ENCODE data around the gene C14orf132.
"Not testable (repeated sequence)": the region's sequence is repeated elsewhere in the genome, so short reads cannot be mapped to it uniquely, and the experiment has no call there.

Gene C14orf132

DNA sequence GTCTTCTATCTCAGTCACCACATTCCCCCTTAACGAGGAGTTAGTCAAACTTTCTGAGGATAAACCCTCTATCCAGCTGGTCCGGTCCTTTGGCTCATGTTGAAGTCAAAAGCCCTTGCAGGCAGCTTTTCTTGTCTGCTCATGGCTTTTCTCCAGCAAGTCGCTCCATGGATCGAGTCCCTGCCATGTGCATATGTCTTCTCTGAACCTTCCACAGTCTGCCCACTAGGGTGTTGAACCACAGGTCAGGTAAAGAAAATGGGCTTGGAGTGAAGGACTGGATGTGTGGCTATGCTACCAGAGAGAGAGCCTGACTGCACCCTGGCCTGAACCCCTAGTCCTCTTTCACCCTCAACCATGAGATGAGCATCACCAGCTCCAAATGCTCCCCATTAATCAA, 22.8 kb downstream of the C14orf132 start:
- H3K36me3 ChIP-seq (ENCODE audit: insufficient read depth, low read length) = no peaks in the 10 kb centered on the region
- H3K9me3 ChIP-seq (ENCODE audit: control insufficient read depth, insufficient read depth, low read length) = no peaks in the 10 kb centered on the region
- H3K4me1 ChIP-seq (ENCODE audit: insufficient read depth, low read length) = no peaks in the 10 kb centered on the region
- no peak overlapping the region for H3K9ac ChIP-seq (ENCODE audit: low read depth, low read length)

DNA sequence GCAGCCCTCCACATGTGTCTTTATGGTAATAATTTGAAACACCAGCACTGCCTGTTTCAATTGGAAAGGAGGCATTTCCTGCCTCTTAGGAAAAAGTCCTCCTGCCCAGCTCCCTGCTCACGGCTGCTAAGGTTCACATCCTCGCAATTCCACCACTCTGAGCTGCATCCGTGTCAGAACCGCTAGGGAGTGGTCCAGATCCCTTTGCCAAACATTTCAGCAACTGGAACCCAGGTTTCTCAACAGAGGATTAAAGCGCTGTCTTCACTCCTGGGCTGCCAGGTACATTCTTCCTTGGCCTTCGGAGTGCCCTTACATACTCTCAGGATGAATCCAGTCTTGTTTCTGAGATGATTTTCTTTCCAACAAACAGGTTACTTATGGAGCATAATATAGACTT, 23.3 kb downstream of the C14orf132 start:
- H3K9me3 ChIP-seq (ENCODE audit: control insufficient read depth, insufficient read depth, low read length) = no peaks in the 10 kb centered on the region
- H3K36me3 ChIP-seq (ENCODE audit: insufficient read depth, low read length) = no peaks in the 10 kb centered on the region
- no peak overlapping the region for H3K9ac ChIP-seq (ENCODE audit: low read depth, low read length)
- H3K4me1 ChIP-seq (ENCODE audit: insufficient read depth, low read length) = no peaks in the 10 kb centered on the region

GRCh38 chr14:96064866-96065265, 25.7 kb downstream of the C14orf132 start:
- Histone ChIP-seq H3K9me3 (ENCODE audit: control insufficient read depth, insufficient read depth, low read length) (no peaks in the 10 kb centered on the region), H3K4me1 (ENCODE audit: insufficient read depth, low read length) (no peaks in the 10 kb centered on the region), H3K9ac (ENCODE audit: low read depth, low read length) (no peak overlapping the region), H3K36me3 (ENCODE audit: insufficient read depth, low read length) (no peaks in the 10 kb centered on the region)

DNA sequence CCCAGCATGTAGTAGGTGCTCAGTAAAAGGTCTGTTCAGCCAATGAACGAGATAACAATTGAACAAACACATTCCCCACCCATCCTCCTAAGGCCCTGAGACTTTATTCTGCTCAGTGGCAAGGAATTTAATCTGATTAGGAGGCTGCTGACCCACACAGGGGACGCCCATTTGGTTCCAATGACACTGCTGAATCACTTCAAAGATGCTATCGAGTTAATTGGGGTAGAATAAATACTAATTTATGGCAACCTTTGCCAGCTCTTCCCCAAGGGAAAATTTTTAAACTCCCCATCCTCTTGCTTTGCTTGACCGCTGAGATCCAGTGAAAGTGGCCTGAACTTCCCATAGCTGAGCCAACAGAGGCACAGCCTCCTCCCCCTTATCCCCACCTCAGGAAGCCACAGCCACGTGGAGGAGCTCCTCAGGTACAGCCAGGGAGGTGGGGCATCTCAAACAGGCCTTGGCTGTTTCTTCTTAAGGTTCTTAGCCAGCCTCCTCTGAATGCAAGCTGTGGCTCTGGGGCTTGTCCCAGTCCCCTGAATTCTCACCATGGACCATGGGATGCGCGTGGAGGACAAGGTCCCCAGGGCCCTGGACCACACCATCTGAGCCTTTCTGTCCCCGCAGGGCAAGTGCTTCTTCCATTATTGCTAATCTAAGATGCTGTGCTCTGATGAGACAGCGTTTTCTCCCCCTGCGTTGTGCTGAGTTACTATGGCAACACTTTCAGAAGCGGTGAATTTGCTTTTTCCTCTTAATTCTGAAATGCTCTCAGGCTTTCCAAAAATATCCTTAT, 26.7 kb downstream of the C14orf132 start:
- H3K4me1 ChIP-seq (ENCODE audit: insufficient read depth, low read length) = no peaks in the 10 kb centered on the region
- no peaks in the 10 kb centered on the region for H3K36me3 ChIP-seq (ENCODE audit: insufficient read depth, low read length)
- H3K9me3 ChIP-seq (ENCODE audit: control insufficient read depth, insufficient read depth, low read length) = no peaks in the 10 kb centered on the region
- H3K9ac ChIP-seq (ENCODE audit: low read depth, low read length) = no peak overlapping the region

DNA sequence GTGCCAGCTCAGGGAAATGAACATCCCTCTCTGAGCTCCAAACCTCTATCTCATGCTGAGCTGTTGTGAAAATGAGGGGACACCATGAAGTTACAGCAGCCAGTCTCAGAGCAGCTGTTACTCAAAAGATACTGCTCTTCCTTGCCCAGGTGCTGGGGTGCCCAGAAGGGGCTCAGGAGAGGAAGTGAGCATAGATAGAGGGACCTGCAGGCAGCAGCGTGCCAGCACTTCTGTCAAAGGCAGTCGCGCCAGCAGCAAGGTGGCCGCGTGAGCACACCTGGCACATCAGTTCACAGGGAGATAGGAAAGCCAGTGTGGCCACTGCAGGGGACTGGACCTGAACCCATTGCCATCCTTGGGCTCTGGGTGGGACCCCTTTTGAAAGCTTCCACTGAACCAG, 27.8 kb downstream of the C14orf132 start:
- no peaks in the 10 kb centered on the region for H3K36me3 ChIP-seq (ENCODE audit: insufficient read depth, low read length)
- no peaks in the 10 kb centered on the region for H3K9me3 ChIP-seq (ENCODE audit: control insufficient read depth, insufficient read depth, low read length)
- H3K9ac ChIP-seq (ENCODE audit: low read depth, low read length) = no peak overlapping the region
- no peaks in the 10 kb centered on the region for H3K4me1 ChIP-seq (ENCODE audit: insufficient read depth, low read length)

GRCh38 chr14:96067985-96068930, 29.1 kb downstream of the C14orf132 start:
- Histone ChIP-seq H3K9ac (ENCODE audit: low read depth, low read length) (no peak overlapping the region), H3K9me3 (ENCODE audit: control insufficient read depth, insufficient read depth, low read length) (no peaks in the 10 kb centered on the region), H3K36me3 (ENCODE audit: insufficient read depth, low read length) (no peaks in the 10 kb centered on the region), H3K4me1 (ENCODE audit: insufficient read depth, low read length) (no peaks in the 10 kb centered on the region)

DNA sequence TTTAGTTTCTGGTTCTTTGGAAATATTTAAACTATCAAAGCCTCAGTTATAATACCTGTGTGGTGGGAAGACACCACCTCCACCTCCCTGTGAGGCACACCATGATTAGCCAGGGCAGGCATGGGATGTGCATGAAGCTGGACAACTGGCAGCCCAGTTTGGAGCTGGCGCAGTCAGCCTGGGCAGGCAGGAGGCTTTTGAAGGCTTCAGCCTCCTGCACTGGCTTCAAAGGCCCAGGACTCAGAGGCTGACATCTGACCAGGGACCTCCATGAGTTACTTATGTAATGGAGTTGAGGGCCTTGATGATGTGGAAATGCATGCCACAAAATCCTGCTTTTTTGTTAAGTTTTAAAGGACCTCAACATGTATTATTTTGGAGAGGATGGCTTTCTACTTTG, 30.3 kb downstream of the C14orf132 start:
- H3K9ac ChIP-seq (ENCODE audit: low read depth, low read length) = no peak overlapping the region
- no peaks in the 10 kb centered on the region for H3K9me3 ChIP-seq (ENCODE audit: control insufficient read depth, insufficient read depth, low read length)
- H3K4me1 ChIP-seq (ENCODE audit: insufficient read depth, low read length) = no peaks in the 10 kb centered on the region
- H3K36me3 ChIP-seq (ENCODE audit: insufficient read depth, low read length) = no peaks in the 10 kb centered on the region

GRCh38 chr14:96071561-96071960, 32.4 kb downstream of the C14orf132 start:
- Histone ChIP-seq H3K36me3 (ENCODE audit: insufficient read depth, low read length) (no peaks in the 10 kb centered on the region), H3K9me3 (ENCODE audit: control insufficient read depth, insufficient read depth, low read length) (no peaks in the 10 kb centered on the region), H3K4me1 (ENCODE audit: insufficient read depth, low read length) (no peaks in the 10 kb centered on the region), H3K9ac (ENCODE audit: low read depth, low read length) (no peak overlapping the region)

DNA sequence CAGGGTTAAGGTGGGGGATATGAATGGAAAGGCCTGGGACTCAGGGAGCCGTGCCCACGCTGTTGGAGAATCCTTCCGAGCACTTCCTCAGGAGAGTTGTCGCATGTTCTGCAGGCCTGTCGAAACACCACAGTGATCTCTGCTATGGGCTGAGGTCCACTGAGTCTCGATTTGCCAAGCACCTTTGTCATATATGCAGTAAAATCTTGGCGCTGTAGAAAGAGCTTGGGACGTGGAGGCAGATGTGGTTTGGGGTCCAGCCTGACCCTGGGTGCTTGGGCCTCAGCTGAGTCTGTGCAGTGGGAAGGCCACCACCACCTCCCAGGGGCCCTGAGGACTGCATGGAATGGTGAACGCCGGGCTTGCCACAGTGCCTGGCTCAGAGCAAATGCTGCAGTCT, 32.9 kb downstream of the C14orf132 start:
- Histone ChIP-seq H3K4me1 (ENCODE audit: insufficient read depth, low read length) (no peaks in the 10 kb centered on the region), H3K36me3 (ENCODE audit: insufficient read depth, low read length) (no peaks in the 10 kb centered on the region), H3K9ac (ENCODE audit: low read depth, low read length) (no peak overlapping the region), H3K9me3 (ENCODE audit: control insufficient read depth, insufficient read depth, low read length) (no peaks in the 10 kb centered on the region)

GRCh38 chr14:96072746-96073145, 33.6 kb downstream of the C14orf132 start:
- Histone ChIP-seq H3K9me3 (ENCODE audit: control insufficient read depth, insufficient read depth, low read length) (no peaks in the 10 kb centered on the region), H3K36me3 (ENCODE audit: insufficient read depth, low read length) (no peaks in the 10 kb centered on the region), H3K4me1 (ENCODE audit: insufficient read depth, low read length) (no peaks in the 10 kb centered on the region), H3K9ac (ENCODE audit: low read depth, low read length) (no peak overlapping the region)

DNA sequence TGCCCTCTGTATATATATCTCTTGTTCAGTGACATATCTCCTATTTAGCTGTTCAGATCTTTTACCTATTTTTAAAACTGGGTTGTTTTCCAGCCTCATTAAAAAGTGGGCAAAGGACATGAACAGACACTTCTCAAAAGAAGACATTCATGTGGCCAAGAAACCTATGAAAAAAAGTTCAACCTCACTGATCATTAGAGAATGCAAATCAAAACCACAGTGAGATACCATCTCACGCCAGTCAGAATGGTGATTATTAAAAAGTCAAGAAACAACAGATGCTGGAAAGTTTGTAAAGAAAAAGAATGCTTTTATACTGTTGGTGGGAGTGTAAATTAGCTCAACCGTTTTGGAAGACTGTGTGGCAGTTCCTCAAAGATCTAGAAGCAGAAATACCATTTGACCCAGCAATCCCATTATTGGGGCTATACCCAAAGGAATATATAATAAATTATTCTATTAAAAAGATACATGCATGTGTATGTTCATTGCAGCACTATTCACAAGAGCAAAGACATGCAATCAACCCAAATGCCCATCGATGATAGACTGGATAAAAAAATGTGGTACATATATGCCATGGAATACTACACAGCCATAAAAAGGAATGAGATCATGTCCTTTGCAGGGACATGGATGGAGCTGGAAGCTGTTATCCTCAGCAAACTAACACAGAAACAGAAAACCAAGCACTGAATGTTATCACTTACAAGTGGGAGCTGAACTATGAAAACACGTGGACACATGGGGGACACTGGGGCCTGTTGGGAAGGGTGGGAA, 34.3 kb downstream of the C14orf132 start:
- H3K36me3 ChIP-seq (ENCODE audit: insufficient read depth, low read length); H3K4me1 ChIP-seq (ENCODE audit: insufficient read depth, low read length); H3K9ac ChIP-seq (ENCODE audit: low read depth, low read length): not testable (repeated sequence)

GRCh38 chr14:96077983-96078624, 38.9 kb downstream of the C14orf132 start:
- Histone ChIP-seq H3K9me3 (ENCODE audit: control insufficient read depth, insufficient read depth, low read length) (no peaks in the 10 kb centered on the region), H3K36me3 (ENCODE audit: insufficient read depth, low read length) (no peaks in the 10 kb centered on the region), H3K4me1 (ENCODE audit: insufficient read depth, low read length) (no peaks in the 10 kb centered on the region), H3K9ac (ENCODE audit: low read depth, low read length) (no peak overlapping the region)

More for the DNA sequence above, 34.3 kb downstream of the C14orf132 start:
- not testable (repeated sequence) for H3K9me3 ChIP-seq (ENCODE audit: control insufficient read depth, insufficient read depth, low read length)

DNA sequence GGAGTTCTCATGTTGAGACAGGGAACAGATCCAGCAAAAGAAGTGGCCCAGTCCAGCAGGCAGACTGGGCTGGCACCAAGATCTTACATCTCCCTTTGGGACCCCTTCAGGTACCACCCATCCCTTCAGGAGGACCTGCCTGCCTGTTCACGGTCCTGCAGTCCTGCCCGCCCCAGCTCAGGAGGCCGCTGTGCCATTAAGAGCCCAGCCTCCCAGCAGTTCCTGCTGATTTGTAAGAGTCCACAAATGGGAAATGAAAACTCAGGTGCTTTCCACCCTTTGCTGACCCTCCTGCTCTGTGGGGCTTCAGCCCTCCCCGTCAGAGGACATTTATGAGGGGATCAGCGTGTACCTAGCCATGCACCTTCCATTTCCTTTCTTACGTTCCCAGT, 39.5 kb downstream of the C14orf132 start:
- Histone ChIP-seq H3K4me1 (ENCODE audit: insufficient read depth, low read length) (peaks cover 3% of the 10 kb centered on the region; the same call in 1 of the 2 replicates), H3K9me3 (ENCODE audit: control insufficient read depth, insufficient read depth, low read length) (no peaks in the 10 kb centered on the region), H3K9ac (ENCODE audit: low read depth, low read length) (no peak overlapping the region), H3K36me3 (ENCODE audit: insufficient read depth, low read length) (no peaks in the 10 kb centered on the region)

- no peaks in the 10 kb centered on the region for H3K36me3 ChIP-seq (ENCODE audit: insufficient read depth, low read length)
- no peak overlapping the region for H3K9ac ChIP-seq (ENCODE audit: low read depth, low read length)
- H3K4me1 ChIP-seq (ENCODE audit: insufficient read depth, low read length) = peaks cover 4% of the 10 kb centered on the region; the same call in 1 of the 2 replicates
- H3K9me3 ChIP-seq (ENCODE audit: control insufficient read depth, insufficient read depth, low read length) = no peaks in the 10 kb centered on the region
These were observed 39.9 kb downstream of the C14orf132 start for GRCh38 chr14:96079066-96079465.
